Prostate gland (tissue), 2 donors: ENCODE results near the gene EN1.

Source experiments
- POLR2A ChIP-seq: fragments of 450-650 bp; IDR thresholded peaks from one replicate; pipeline ENCODE4 v1.6.1; 2016; ENCODE audit warnings: antibody characterized with exemption, mild to moderate bottlenecking
- TF ChIP-seq, protein P1 (sequence below), 4 experiments: fragments of 200-600 bp in 2 of 4; fragments of 450-650 bp in 2 of 4; sonication (generic) in 2 of 4; IDR thresholded peaks; 1 replicate in 3 of 4; 2 replicates in 1 of 4; pipeline ENCODE4 v1.5.1; 2016 to 2019; ENCODE audit warnings: antibody characterized with exemption in 4 of 4, mild to moderate bottlenecking in 2 of 4, moderate library complexity in 2 of 4

DNA sequence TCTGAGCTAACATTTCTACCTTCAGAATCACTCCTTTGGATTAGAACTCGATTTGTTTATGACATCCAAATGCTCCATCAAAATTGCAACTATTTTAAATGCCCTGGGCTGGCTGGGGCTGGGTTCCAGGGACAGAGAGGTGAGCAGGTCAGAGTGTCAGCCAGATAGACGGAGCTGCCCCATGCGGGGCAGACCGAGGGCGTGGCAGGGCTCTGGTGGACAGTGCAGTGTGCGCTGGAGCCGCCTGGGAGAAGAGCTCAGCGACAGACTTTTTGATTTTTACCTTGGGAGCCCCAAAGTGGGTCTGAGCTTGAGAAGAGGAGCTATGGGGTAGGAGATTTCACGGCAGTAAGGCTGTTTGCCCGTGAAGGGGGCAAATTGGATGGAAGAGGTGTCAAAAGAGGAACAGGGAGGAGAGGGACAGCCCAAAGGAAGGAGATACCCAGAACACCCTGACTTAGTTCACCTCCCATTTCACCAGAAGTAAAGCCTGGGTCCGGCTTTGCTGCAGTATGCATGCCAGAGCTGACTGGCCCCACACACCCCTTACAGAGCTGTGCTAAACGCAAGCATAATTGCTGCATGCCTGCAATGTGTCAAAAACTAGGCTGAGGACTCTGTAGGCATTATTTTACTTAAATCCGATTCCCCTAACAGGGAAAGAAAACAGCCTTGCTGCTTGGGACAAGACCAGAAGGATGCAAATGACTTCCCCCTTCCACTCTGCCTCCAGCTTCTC is 33.7 kb downstream of the EN1 start:
- TF ChIP-seq, protein P1, sequence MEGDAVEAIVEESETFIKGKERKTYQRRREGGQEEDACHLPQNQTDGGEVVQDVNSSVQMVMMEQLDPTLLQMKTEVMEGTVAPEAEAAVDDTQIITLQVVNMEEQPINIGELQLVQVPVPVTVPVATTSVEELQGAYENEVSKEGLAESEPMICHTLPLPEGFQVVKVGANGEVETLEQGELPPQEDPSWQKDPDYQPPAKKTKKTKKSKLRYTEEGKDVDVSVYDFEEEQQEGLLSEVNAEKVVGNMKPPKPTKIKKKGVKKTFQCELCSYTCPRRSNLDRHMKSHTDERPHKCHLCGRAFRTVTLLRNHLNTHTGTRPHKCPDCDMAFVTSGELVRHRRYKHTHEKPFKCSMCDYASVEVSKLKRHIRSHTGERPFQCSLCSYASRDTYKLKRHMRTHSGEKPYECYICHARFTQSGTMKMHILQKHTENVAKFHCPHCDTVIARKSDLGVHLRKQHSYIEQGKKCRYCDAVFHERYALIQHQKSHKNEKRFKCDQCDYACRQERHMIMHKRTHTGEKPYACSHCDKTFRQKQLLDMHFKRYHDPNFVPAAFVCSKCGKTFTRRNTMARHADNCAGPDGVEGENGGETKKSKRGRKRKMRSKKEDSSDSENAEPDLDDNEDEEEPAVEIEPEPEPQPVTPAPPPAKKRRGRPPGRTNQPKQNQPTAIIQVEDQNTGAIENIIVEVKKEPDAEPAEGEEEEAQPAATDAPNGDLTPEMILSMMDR (IDR thresholded peaks at IDR 0.05) = no peak
- no peak for TF ChIP-seq POLR2A
